CMK (cell line): Measurements from ENCODE around the gene NR2F2.

Experiments used
- DNase-seq: peaks from one replicate; pipeline ENCODE4 v3.0.0-alpha.2; 2010; ENCODE audit warnings: low read depth

NR2F2 gene

GRCh38 chr15:96343113-96344059 is 12.9 kb downstream of the NR2F2 start:
- no peak for DNase-seq

GRCh38 chr15:96344060-96344705 is 13.7 kb downstream of the NR2F2 start:
- no peak for DNase-seq

- no peak for DNase-seq
Measured at GRCh38 chr15:96344706-96345559, 14.4 kb downstream of the NR2F2 start.

GRCh38 chr15:96345560-96346399 is 15.3 kb downstream of the NR2F2 start:
- DNase-seq, result no peak

GRCh38 chr15:96346409-96346970 is 16.0 kb downstream of the NR2F2 start:
- no peak for DNase-seq

- DNase-seq, result no peak
Measured at GRCh38 chr15:96347181-96348111, 16.9 kb downstream of the NR2F2 start.

- no peak for DNase-seq
Measured at GRCh38 chr15:96348112-96349027, 17.9 kb downstream of the NR2F2 start.

- no peak for DNase-seq
Measured at GRCh38 chr15:96349034-96349856, 18.7 kb downstream of the NR2F2 start.

GRCh38 chr15:96349857-96350720 is 19.6 kb downstream of the NR2F2 start:
- DNase-seq, result no peak

- no peak for DNase-seq
Measured at GRCh38 chr15:96350934-96351724, 20.6 kb downstream of the NR2F2 start.

- DNase-seq, result no peak
Measured at GRCh38 chr15:96351761-96352603, 21.5 kb downstream of the NR2F2 start.

- DNase-seq, result no peak
Measured at GRCh38 chr15:96352604-96353405, 22.3 kb downstream of the NR2F2 start.

- DNase-seq, result no peak
Measured at GRCh38 chr15:96353416-96353929, 23.0 kb downstream of the NR2F2 start.
